ENCODE results near the gene PHF12.

Gene PHF12

GRCh38 chr17:28954886-28955285, 3.6 kb upstream of the PHF12 start:
- DNase-seq (ENCODE audit: low spot score) = no peak

DNA sequence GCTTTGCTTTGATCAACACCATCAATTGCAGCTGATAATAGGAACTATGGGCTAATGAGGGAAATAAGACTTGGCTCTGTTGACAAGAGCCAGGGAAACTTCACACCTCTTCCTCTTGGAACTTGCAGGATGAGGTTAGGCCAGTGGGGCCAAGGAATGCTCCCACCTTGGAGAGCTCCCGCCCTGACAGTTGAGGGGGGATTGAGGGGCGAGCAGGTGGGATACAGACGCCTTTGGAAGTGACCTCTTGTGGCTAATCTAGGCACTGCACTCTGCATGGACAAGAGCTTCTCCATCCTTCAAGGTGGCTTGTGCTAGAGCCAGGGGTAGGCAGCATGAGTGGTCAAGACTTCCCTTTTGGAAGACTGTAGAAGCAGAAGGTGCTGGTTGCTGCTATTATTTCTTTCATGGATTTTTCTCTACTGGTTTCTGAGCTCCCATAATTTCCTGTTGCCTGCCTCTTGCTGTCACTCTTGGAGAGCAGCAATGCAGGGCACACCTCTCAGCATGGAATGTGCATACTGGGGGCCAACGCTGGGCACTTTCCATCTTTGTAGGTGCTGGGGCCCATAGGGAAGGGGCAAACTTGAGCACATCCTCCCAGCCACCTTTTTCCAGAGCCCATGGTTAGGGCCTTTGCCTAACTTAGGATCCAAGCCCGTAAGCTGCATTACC, 2.3 kb upstream of the PHF12 start:
- no peak for DNase-seq (ENCODE audit: low spot score)

DNA sequence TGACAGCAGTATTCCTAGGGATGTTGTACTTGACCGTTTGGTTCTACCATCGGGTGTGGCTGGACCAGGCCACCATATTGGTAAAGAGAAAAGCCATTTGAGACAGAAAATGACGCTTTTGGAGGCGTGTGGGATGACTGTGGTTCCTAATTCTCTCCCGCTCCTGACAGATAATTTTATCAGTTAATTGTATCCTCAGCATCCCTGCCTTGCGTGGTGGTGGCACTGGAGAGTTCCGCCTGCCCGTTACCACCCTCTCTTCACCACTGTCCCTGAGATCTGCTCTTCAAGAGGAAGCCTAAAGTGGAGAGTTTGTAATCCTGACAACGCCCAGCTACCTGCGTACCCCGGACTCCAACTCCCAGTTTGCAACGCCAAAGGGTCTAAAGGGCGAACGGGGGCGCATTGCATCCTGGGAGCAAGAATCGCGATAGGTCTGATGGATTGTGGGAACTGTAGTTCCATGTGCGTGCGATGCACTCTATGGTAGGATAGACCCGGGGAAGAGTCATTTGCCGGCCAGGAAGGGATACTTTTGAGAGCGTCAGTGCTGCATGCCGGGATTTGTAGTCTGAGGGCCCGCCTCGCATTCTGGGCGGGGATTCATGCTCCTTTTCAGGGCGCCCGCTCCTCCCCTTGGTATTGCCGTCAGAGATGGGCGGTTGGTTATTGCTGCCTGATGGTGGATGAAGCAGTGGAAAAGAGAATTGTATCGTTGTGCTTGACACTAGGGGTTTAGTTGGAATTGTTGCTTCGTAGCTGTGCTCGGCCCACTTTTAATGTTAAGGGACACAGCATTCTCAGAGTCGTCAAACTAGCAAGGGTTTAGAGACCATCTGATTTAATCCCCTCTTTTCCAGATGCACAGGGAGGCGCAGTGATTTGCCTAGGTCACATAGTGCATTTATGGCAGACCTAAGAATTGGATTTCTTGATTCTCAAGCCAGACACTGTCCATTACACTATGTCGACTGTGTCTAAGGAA, 965 bp upstream of the PHF12 start:
- DNase-seq (ENCODE audit: low spot score) = peak; percentile 95

GRCh38 chr17:28950752-28951427, 428 bp downstream of the PHF12 start:
- DNase-seq (ENCODE audit: low spot score) = no peak

GRCh38 chr17:28950017-28950751, 1.1 kb downstream of the PHF12 start:
- no peak for DNase-seq (ENCODE audit: low spot score)

GRCh38 chr17:28949185-28950016, 1.9 kb downstream of the PHF12 start:
- peak; percentile 84 for DNase-seq (ENCODE audit: low spot score)

GRCh38 chr17:28948873-28949184, 2.5 kb downstream of the PHF12 start:
- no peak for DNase-seq (ENCODE audit: low spot score)

GRCh38 chr17:28948342-28948741, 3.0 kb downstream of the PHF12 start:
- no peak for DNase-seq (ENCODE audit: low spot score)

GRCh38 chr17:28947639-28948038, 3.7 kb downstream of the PHF12 start:
- DNase-seq (ENCODE audit: low spot score) = no peak

GRCh38 chr17:28946239-28946638, 5.1 kb downstream of the PHF12 start:
- no peak for DNase-seq (ENCODE audit: low spot score)

GRCh38 chr17:28944862-28945741, 6.2 kb downstream of the PHF12 start:
- no peak for DNase-seq (ENCODE audit: low spot score)

GRCh38 chr17:28944343-28944742, 7.0 kb downstream of the PHF12 start:
- no peak for DNase-seq (ENCODE audit: low spot score)

DNA sequence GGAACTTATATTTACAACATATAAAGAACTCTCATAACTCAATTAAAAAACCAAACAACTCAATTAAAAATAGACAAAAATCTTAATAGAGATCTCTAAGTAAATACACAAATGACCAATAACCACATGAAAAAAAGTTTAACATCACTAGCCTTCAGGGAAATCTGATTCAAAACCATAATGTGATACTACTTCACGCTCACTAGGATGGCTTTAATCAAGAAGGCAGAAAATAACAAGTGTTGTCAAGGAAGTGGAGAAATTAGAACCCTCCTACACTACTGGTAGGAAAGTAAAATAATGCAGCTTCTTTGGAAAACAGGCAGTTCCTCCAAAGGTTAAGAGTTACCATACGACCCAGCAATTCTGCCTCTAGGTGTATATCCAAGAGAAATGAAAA, 8.4 kb downstream of the PHF12 start:
- DNase-seq (ENCODE audit: low spot score) = no peak

- DNase-seq (ENCODE audit: low spot score) = no peak
Measured at GRCh38 chr17:28941251-28941650, 10.1 kb downstream of the PHF12 start.

DNA sequence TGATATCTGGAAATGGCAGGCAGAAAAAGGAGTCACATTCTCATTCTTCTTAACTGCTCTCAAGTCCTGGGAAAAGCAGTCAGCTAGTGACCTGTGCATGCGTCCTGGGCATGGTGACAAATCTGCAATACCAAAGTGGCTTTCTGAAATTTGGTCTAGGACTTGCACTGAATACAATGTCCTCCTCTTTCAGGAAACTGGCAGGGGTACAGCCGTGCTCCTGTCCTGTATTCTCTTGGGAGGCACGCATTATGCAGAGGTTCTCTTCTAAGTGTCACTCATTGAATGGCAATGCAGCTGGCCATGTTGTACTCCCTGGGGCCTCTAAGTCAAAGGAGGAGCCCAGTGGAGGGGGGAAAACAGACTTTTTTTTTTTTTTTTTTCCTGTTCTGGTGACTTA, 10.6 kb downstream of the PHF12 start:
- DNase-seq (ENCODE audit: low spot score) = no peak

DNA sequence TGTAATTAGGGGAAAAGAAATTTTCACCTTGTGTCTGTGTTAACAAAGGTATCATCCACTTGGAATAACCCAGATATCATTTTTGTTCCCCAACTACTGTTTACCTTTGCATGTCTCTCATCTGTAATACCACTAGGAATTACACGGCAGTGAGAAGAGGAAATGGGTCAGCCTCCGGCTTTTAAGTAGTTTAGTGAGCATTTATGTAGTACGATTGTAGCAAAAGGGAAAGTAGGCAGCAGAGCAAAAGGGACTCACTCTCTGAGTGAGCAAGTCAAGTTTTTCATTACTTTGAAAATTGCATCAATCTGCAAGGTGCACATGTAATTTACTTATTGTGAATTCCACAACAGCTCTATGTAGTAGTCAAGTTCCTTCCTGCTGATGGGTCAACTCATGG, 11.2 kb downstream of the PHF12 start:
- DNase-seq (ENCODE audit: low spot score) = no peak

DNA sequence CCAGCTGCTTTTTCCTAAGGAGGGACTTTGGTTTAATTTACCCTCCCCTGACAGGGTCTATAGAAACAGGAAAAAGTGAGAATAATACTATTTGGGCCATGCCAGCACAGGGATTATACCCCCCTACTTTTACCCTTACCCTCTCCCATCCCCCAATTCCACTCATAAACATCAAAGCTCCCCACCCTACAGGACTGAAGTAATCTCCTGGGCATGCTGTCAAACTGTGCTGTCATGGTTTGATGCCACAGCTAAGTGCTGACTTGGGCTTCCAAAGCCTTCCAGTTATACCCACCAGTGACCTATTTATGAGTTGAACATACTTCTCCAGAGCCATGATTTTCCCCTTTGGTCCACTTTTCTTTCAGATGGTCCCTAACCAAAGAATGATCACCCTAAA, 12.8 kb downstream of the PHF12 start:
- DNase-seq (ENCODE audit: low spot score) = no peak

GRCh38 chr17:28937044-28937729, 14.1 kb downstream of the PHF12 start:
- no peak for DNase-seq (ENCODE audit: low spot score)

DNA sequence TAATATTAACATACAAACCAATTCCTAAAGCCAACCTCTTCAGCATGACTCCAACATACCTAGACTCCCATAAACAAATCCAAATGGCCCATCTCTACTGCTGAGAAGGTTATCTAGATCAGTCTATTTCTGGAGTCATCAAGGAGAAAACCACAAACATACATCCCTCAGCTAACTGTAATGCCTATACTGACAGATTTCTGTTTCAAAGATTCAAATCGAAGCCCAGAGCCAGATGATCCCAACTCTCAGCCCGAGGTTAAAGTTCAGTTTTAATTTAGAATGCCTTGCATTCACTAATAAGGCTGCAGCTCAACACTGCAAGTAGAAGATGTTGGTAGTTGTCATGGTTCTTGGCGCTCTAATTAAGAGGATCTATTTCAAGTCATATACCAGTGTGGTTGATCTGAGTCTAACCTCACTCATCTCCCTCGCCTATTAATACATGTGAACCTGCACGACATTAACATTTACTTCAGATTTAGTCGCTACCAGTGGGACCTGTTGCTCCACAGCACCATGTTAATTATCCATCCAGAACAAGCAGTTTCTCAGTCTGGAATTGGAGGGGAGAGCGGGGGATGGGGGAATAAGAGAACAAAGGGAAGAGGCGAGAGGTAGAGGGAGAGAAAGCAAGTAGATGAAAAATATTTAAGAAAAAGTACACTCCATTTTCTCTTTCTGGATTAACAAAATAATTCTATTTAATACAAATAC, 15.4 kb downstream of the PHF12 start:
- DNase-seq (ENCODE audit: low spot score) = no peak
